Keratinocyte (primary cell): ENCODE results near the gene FAM241A. TPM values are rescaled to one million over a fixed set of nuclear protein-coding genes. Genes with fewer than 3 reads are reported as not detected.

Experiments used
- DNase-seq: peaks from one replicate; pipeline ENCODE4 v3.0.0-alpha.2; 2011; ENCODE audit warnings: low read depth, missing footprints, low spot score
- FAIRE-seq: peaks from 2 replicates; lab custom pipeline; 2011; peaks lifted over from hg19 to GRCh38; lab: Jason Lieb, UNC
- H2AFZ ChIP-seq: 2 replicates; pipeline ENCODE4 v1.6.0; 2012; ENCODE audit warnings: low read length, control low read depth, inconsistent platforms; ENCODE audit not compliant: control insufficient read depth
- H3K27ac ChIP-seq: 2 replicates; pipeline ENCODE4 v1.5.1; 2011; ENCODE audit warnings: low read length; ENCODE audit not compliant: control insufficient read depth, insufficient read depth
- H3K27me3 ChIP-seq: 3 replicates; pipeline ENCODE4 v1.6.0; 2011; ENCODE audit warnings: low read length; ENCODE audit not compliant: control insufficient read depth, insufficient read depth; ENCODE audit errors: extremely low read depth
- H3K36me3 ChIP-seq, 2 experiments: 2 replicates in 1 of 2; 3 replicates in 1 of 2; pipeline ENCODE4 v1.5.1; 2011; ENCODE audit warnings: low read length in 2 of 2, mild to moderate bottlenecking in 1 of 2; ENCODE audit not compliant: control insufficient read depth in 2 of 2, insufficient read depth in 2 of 2; ENCODE audit errors: extremely low read depth in 1 of 2
- H3K4me1 ChIP-seq: 3 replicates; pipeline ENCODE4 v1.5.1; 2011; ENCODE audit warnings: low read length; ENCODE audit not compliant: control insufficient read depth, insufficient read depth; ENCODE audit errors: extremely low read depth
- H3K4me2 ChIP-seq: 3 replicates; pipeline ENCODE4 v1.6.0; 2011; ENCODE audit warnings: low read depth, low read length; ENCODE audit not compliant: control insufficient read depth, insufficient read depth; ENCODE audit errors: extremely low read depth
- H3K4me3 ChIP-seq, 3 experiments: fragments of 200-600 bp in 1 of 3; sonication (generic) in 1 of 3; 2 replicates in 2 of 3; 3 replicates in 1 of 3; pipeline ENCODE4 v1.5.1; 2011 to 2016; ENCODE audit warnings: low read length in 3 of 3, mild to moderate bottlenecking in 3 of 3, control low read depth in 2 of 3, inconsistent platforms in 1 of 3, low read depth in 1 of 3, mixed read lengths in 1 of 3, mixed run types in 1 of 3, moderate library complexity in 1 of 3; ENCODE audit not compliant: control insufficient read depth in 2 of 3, insufficient read depth in 2 of 3; ENCODE audit errors: extremely low read depth in 1 of 3
- H3K79me2 ChIP-seq: 2 replicates; pipeline ENCODE4 v1.6.0; 2012; ENCODE audit warnings: low read length; ENCODE audit not compliant: control insufficient read depth, insufficient read depth
- H3K9ac ChIP-seq: 3 replicates; pipeline ENCODE4 v1.6.0; 2011; ENCODE audit warnings: low read length; ENCODE audit not compliant: control insufficient read depth, insufficient read depth; ENCODE audit errors: extremely low read depth
- H3K9me1 ChIP-seq: 3 replicates; pipeline ENCODE4 v1.6.0; 2011; ENCODE audit warnings: low read length; ENCODE audit not compliant: control insufficient read depth, insufficient read depth; ENCODE audit errors: extremely low read depth
- H3K9me3 ChIP-seq: 2 replicates; pipeline ENCODE4 v1.5.1; 2012; ENCODE audit warnings: low read depth, low read length; ENCODE audit not compliant: control insufficient read depth
- H4K20me1 ChIP-seq: 3 replicates; pipeline ENCODE4 v1.6.0; 2011; ENCODE audit warnings: low read length; ENCODE audit not compliant: control insufficient read depth, insufficient read depth; ENCODE audit errors: extremely low read depth
- EZH2 ChIP-seq: IDR thresholded peaks from one replicate; pipeline ENCODE4 v1.6.1; 2012; ENCODE audit warnings: inconsistent platforms, mild to moderate bottlenecking, low read length, moderate library complexity
- dilution Hi-C: fragments of 300-500 bp; cut with MboI; formaldehyde crosslinking; loops from one replicate; pipeline ENCODE4 v1.7.0; 2020; ENCODE audit warnings: low sequenced_read_pairs; ENCODE audit not compliant: extremely low pct_ligation_motif_present
- polyA plus RNA-seq, 5 experiments: library from polyadenylated mRNA; depleted of rRNA in 3 of 5; stranded (reverse) in 3 of 5; stranded (forward) in 1 of 5; unstranded in 1 of 5; fragments of >200 nt; gene quantifications; 1 replicate in 1 of 5; 2 replicates in 3 of 5; 3 replicates in 1 of 5; pipeline versions ENCODE4 v1.2.1 to v1.2.3, GENCODE V29; 2011 to 2012; ENCODE audit warnings: missing spikeins in 2 of 5, low read depth in 1 of 5, low replicate concordance in 1 of 5
- TF ChIP-seq, protein P1 (sequence below), 3 experiments: IDR thresholded peaks in 1 of 3; conservative IDR thresholded peaks in 1 of 3; optimal IDR thresholded peaks in 1 of 3; 2 replicates in 2 of 3; 3 replicates in 1 of 3; pipeline versions ENCODE3 to v1.5.1; 2011; ENCODE audit warnings: low read length in 3 of 3, mild to moderate bottlenecking in 3 of 3, moderate library complexity in 2 of 3, control low read depth in 1 of 3, inconsistent platforms in 1 of 3; ENCODE audit not compliant: insufficient read depth in 2 of 3; ENCODE audit errors: extremely low read depth in 1 of 3

FAM241A gene
- polyA plus RNA-seq, 1 donor (not counting 4 experiments of a cell fraction or from before 2014, with no cell fraction given) = 2.9 TPM

DNA sequence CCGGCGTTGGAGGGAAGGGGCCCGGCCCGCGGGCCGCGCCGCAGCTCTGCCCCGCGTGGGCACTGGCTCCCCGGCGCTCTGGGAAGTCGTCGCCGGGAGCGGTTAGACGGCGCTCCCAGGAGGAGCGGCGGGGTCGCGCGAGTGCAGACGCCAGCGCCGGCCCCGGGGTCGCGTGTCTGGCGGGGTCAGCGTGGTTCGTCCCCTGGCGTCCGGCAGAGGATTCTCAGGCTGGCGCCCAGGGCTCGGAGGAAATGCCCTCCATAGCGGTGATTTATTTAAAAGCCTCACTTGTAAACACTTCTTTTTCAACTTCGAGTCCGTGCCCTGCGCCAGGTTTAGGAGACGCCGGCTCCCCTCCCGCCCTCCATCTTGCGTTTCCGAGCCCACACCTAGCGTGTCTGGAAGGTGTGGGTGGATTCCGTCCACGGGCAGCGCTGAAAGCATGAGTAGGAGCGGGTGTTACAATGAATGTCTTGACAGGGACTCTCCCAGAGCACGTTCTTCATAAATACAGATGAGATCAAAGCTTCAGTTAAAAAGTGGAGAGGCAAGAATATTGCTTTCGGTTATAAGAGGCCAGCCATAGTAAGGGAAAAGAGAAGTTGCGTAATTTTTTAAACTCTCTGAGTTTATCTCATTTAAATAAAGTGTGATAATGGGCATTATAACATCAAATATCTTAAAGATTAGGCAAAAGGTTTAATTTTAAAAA, 692 bp downstream of the FAM241A start:
- TF ChIP-seq EZH2 = no peak
- TF ChIP-seq, protein P1, sequence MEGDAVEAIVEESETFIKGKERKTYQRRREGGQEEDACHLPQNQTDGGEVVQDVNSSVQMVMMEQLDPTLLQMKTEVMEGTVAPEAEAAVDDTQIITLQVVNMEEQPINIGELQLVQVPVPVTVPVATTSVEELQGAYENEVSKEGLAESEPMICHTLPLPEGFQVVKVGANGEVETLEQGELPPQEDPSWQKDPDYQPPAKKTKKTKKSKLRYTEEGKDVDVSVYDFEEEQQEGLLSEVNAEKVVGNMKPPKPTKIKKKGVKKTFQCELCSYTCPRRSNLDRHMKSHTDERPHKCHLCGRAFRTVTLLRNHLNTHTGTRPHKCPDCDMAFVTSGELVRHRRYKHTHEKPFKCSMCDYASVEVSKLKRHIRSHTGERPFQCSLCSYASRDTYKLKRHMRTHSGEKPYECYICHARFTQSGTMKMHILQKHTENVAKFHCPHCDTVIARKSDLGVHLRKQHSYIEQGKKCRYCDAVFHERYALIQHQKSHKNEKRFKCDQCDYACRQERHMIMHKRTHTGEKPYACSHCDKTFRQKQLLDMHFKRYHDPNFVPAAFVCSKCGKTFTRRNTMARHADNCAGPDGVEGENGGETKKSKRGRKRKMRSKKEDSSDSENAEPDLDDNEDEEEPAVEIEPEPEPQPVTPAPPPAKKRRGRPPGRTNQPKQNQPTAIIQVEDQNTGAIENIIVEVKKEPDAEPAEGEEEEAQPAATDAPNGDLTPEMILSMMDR (optimal IDR thresholded peaks at IDR 0.05 in 1 of 3, IDR thresholded peaks at IDR 0.05 in 1 of 3, conservative IDR thresholded peaks at IDR 0.05 in 1 of 3; ENCODE audit: extremely low read depth in 1 of 3, insufficient read depth in 2 of 3, low read length in 3 of 3) = peak in 1 of 3 experiments; percentile 5

DNA sequence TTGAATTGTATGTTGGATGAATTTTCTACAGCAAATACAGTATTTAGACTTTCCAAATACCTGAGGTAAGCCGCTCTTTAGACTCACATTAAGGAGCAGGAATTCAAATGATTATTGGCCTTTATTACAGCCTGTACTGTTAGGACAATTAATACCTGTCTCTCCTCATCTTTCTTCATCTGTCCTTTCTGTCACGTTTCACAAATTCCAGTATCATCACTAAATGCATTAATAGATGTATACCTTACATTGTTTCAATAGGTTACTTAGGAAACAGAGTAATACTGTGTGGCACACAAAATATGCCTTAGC, 1.2 kb downstream of the FAM241A start:
- Histone ChIP-seq H3K27me3 (no peaks in the 10 kb centered on the region), H2AFZ (peak overlapping the region; percentile 93), H3K4me2 (peak overlapping the region; percentile 79), H3K4me3 (peak overlapping the region; percentile 63 to 88 (median 83)), H3K36me3 (no peaks in the 10 kb centered on the region), H3K27ac (peak overlapping the region; percentile 76), H3K79me2 (peaks cover 22% of the 10 kb centered on the region), H3K9ac (peak overlapping the region; percentile 87), H3K9me3 (no peaks in the 10 kb centered on the region), H3K9me1 (no peaks in the 10 kb centered on the region), H4K20me1 (no peaks in the 10 kb centered on the region), H3K4me1 (no peaks in the 10 kb centered on the region)
- DNase-seq = no peak
- FAIRE-seq = no peak
- dilution Hi-C loops = no loop called here
- no peak for TF ChIP-seq EZH2
- TF ChIP-seq, protein P1 (optimal IDR thresholded peaks at IDR 0.05 in 1 of 3, IDR thresholded peaks at IDR 0.05 in 1 of 3, conservative IDR thresholded peaks at IDR 0.05 in 1 of 3; ENCODE audit: extremely low read depth in 1 of 3, insufficient read depth in 2 of 3, low read length in 3 of 3) = no peak

More for the DNA sequence above, 692 bp downstream of the FAM241A start:
- FAIRE-seq = peak; percentile 34
- no peaks in the 10 kb centered on the region for H3K9me1 ChIP-seq
- peak overlapping the region; percentile 87 for H3K9ac ChIP-seq
- no peaks in the 10 kb centered on the region for H3K27me3 ChIP-seq
- peak overlapping the region; percentile 79 for H3K4me2 ChIP-seq
- H3K36me3 ChIP-seq = no peaks in the 10 kb centered on the region
- H3K9me3 ChIP-seq = no peaks in the 10 kb centered on the region
- no peak for DNase-seq
- H3K27ac ChIP-seq = peak overlapping the region; percentile 76
- H3K79me2 ChIP-seq = peaks cover 22% of the 10 kb centered on the region
- no peaks in the 10 kb centered on the region for H4K20me1 ChIP-seq
- dilution Hi-C loops = no loop called here
- H3K4me3 ChIP-seq = peak overlapping the region; percentile 63 to 88 (median 83)
- H3K4me1 ChIP-seq = no peaks in the 10 kb centered on the region
- H2AFZ ChIP-seq = peak overlapping the region; percentile 93
